DMS 273 treated with DMSO at 0.1 percent for 48 hours (cell line): ENCODE results near the gene MYBPC1.
"Not testable (repeated sequence)": the region's sequence is repeated elsewhere in the genome, so short reads cannot be mapped to it uniquely, and the experiment has no call there.

Experiments used
- DNase-seq: peaks from one replicate; lab custom pipeline; 2025; lab: John Stamatoyannopoulos, UW

Gene MYBPC1

GRCh38 chr12:101734482-101734881 is 139.7 kb downstream of the MYBPC1 start:
- DNase-seq: not testable (repeated sequence)
